B cell (primary cell): Measurements from ENCODE around the gene STAT5A. TPM values are rescaled to one million over a fixed set of nuclear protein-coding genes. Genes with fewer than 3 reads are reported as not detected.
A peak's percentile ranks its signal among the peaks of the same experiment; 100 is the strongest.

Experiments used
- ATAC-seq: fragments of 200-7000 bp; cut with Tn5 transposase; one replicate; pipeline ENCODE4 v1.10.0; 2021; ENCODE audit warnings: low read depth, mild to moderate bottlenecking, moderate number of reproducible peaks, moderate library complexity
- CTCF ChIA-PET: fragments of 350-600 bp; sonication (Branson Sonifier 250); formaldehyde crosslinking; loops from one replicate; lab custom pipeline; 2021; ENCODE audit warnings: antibody characterized with exemption, inconsistent platforms; lab: Charles Lee
- POLR2A ChIA-PET: fragments of 350-600 bp; sonication (Branson Sonifier 250); formaldehyde crosslinking; loops from one replicate; lab custom pipeline; 2021; ENCODE audit warnings: antibody characterized with exemption; lab: Charles Lee
- DNase-seq: peaks from one replicate; pipeline ENCODE4 v3.0.0; 2013
- H2AFZ ChIP-seq: 2 replicates; pipeline ENCODE4 v1.6.1; 2012; ENCODE audit warnings: mild to moderate bottlenecking, low read depth, low read length; ENCODE audit not compliant: insufficient read depth, poor library complexity, severe bottlenecking
- H3K27ac ChIP-seq, 2 donors: 1 replicate in 1 of 2; 2 replicates in 1 of 2; pipeline ENCODE4 v1.5.1; 2012 to 2013; ENCODE audit warnings: low read length in 2 of 2, mild to moderate bottlenecking in 2 of 2, moderate library complexity in 1 of 2
- H3K27me3 ChIP-seq, 4 experiments: fragments of 200-600 bp in 1 of 4; sonication (generic) in 1 of 4; replicated peaks in 1 of 4; 1 replicate in 2 of 4; 2 replicates in 2 of 4; pipeline versions ENCODE4 v1.6.1 to v1.7.0; 2013 to 2016; ENCODE audit warnings: low read length in 3 of 4, mild to moderate bottlenecking in 2 of 4, mixed read lengths in 1 of 4, moderate library complexity in 1 of 4; ENCODE audit not compliant: insufficient read depth in 4 of 4, control insufficient read depth in 3 of 4; ENCODE audit errors: control extremely low read depth in 1 of 4
- H3K36me3 ChIP-seq, 2 experiments: replicated peaks in 1 of 2; 1 replicate in 1 of 2; 2 replicates in 1 of 2; pipeline versions ENCODE4 v1.6.1 to v1.7.1; 2013; ENCODE audit warnings: low read length in 1 of 2; ENCODE audit not compliant: insufficient read depth in 2 of 2, control insufficient read depth in 1 of 2; ENCODE audit errors: control extremely low read depth in 1 of 2, extremely low read depth in 1 of 2
- H3K4me1 ChIP-seq, 2 donors: fragments of 200-600 bp in 1 of 2; sonication (generic) in 1 of 2; 1 replicate in 1 of 2; 2 replicates in 1 of 2; pipeline versions ENCODE4 v1.5.1 to v1.6.1; 2013 to 2017; ENCODE audit warnings: low read length in 2 of 2; ENCODE audit not compliant: control insufficient read depth in 2 of 2, insufficient read depth in 2 of 2
- H3K4me2 ChIP-seq: replicated peaks from 2 replicates; pipeline ENCODE3; 2012; ENCODE audit warnings: mild to moderate bottlenecking, low read depth, low read length; ENCODE audit not compliant: poor library complexity, severe bottlenecking
- H3K4me3 ChIP-seq, 5 experiments: fragments of 200-600 bp in 1 of 5; sonication (generic) in 1 of 5; 1 replicate in 3 of 5; 2 replicates in 2 of 5; pipeline versions ENCODE4 v1.5.1 to v1.7.0; 2011 to 2016; ENCODE audit warnings: low read length in 4 of 5, mild to moderate bottlenecking in 4 of 5, low read depth in 2 of 5, control low read depth in 1 of 5, moderate library complexity in 1 of 5; ENCODE audit not compliant: insufficient read depth in 1 of 5; ENCODE audit errors: control extremely low read depth in 1 of 5, extremely low read depth in 1 of 5
- H3K79me2 ChIP-seq: fragments of 200-600 bp; sonication (generic); one replicate; pipeline ENCODE4 v1.6.0; 2016; ENCODE audit warnings: low read length; ENCODE audit not compliant: control insufficient read depth, insufficient read depth
- H3K9ac ChIP-seq: fragments of 200-600 bp; sonication (generic); 2 replicates; pipeline ENCODE4 v1.6.1; 2017; ENCODE audit warnings: mild to moderate bottlenecking, low read length, moderate library complexity
- H3K9me3 ChIP-seq, 3 donors: one replicate each; pipeline versions ENCODE4 v1.6.1 to v1.7.1; 2013; ENCODE audit warnings: low read length in 2 of 3; ENCODE audit not compliant: control insufficient read depth in 2 of 3, insufficient read depth in 1 of 3; ENCODE audit errors: control extremely low read depth in 1 of 3
- H4K20me1 ChIP-seq: 2 replicates; pipeline ENCODE4 v1.6.0; 2012; ENCODE audit warnings: mild to moderate bottlenecking, low read length; ENCODE audit not compliant: insufficient read depth, control insufficient read depth, poor library complexity, severe bottlenecking
- H3K27ac Mint-ChIP-seq: one replicate; pipeline ENCODE4 v1.8.0; 2021; ENCODE audit warnings: mixed read lengths
- H3K27me3 Mint-ChIP-seq: one replicate; pipeline ENCODE4 v1.8.0; 2021; ENCODE audit warnings: mixed read lengths
- H3K4me1 Mint-ChIP-seq: one replicate; pipeline ENCODE4 v1.8.0; 2021; ENCODE audit warnings: mixed read lengths
- H3K4me3 Mint-ChIP-seq: one replicate; pipeline ENCODE4 v1.8.0; 2021; ENCODE audit warnings: mixed read lengths
- H3K9me3 Mint-ChIP-seq: one replicate; pipeline ENCODE4 v1.8.0; 2022; ENCODE audit warnings: mixed read lengths; ENCODE audit not compliant: insufficient read depth
- CTCF ChIP-seq: fragments of 200-600 bp; IDR thresholded peaks from one replicate; pipeline ENCODE4 v1.8.0; 2022; ENCODE audit warnings: antibody characterized with exemption, mild to moderate bottlenecking
- EZH2 ChIP-seq: IDR thresholded peaks from 2 replicates; pipeline ENCODE4 v1.6.1; 2012; ENCODE audit warnings: borderline replicate concordance, low read depth, mild to moderate bottlenecking, moderate library complexity, low read length; ENCODE audit not compliant: insufficient read depth, poor library complexity, severe bottlenecking
- WGBS: methylation state at CpG from one replicate; pipeline ENCODE4 v1.1.5; 2013; ENCODE audit warnings: missing lambda C conversion rate; ENCODE audit not compliant: insufficient coverage; 5-methylcytosine and 5-hydroxymethylcytosine counted together
- intact Hi-C: fragments of 100-400 bp; cut with micrococcal nuclease; formaldehyde crosslinking; loops from one replicate; pipeline ENCODE4 v1.10.0; 2022
- polyA plus RNA-seq: library from polyadenylated mRNA; depleted of rRNA; stranded (reverse); fragments of >200 nt; gene quantifications from 2 replicates; pipeline ENCODE4 v1.2.3, GENCODE V29; 2012
- total RNA-seq, 2 donors: library from RNA; stranded (reverse); fragments of 120-200 nt in 1 of 2; gene quantifications; 1 replicate in 1 of 2; 2 replicates in 1 of 2; pipeline versions ENCODE4 v1.2.3 to v1.2.4, GENCODE V29; 2013 to 2022

STAT5A gene
- total and polyA plus RNA-seq, 2 donors (not counting 1 experiment from before 2014, with no cell fraction given), result 48.8 to 110 TPM

GRCh38 chr17:42323268-42323773 lies 35.0 kb downstream of the STAT5A start:
- H4K20me1 ChIP-seq, result peaks cover 7% of the 10 kb centered on the region
- Mint-ChIP-seq H3K4me1 (peaks cover 26% of the 10 kb centered on the region), H3K9me3 (no peaks in the 10 kb centered on the region), H3K27me3 (no peaks in the 10 kb centered on the region), H3K4me3 (no peak overlapping the region), H3K27ac (peak overlapping the region; percentile 77)
- H3K79me2 ChIP-seq, result peaks cover 12% of the 10 kb centered on the region
- H3K36me3 ChIP-seq, result peaks cover 0 to 49% of the 10 kb centered on the region in 2 experiments
- CTCF ChIA-PET, result interaction anchor here (0.6 to 20.6 kb wide), 13 partner anchors 8 to 517 kb away, joined by 3 to 546 read pairs (median 6); partner anchors contain the start of gene STAT3
- H3K27me3 ChIP-seq, result no peaks in the 10 kb centered on the region
- no peaks in the 10 kb centered on the region for H3K9me3 ChIP-seq
- no peak overlapping the region for H2AFZ ChIP-seq
- 97% methylated on average over 4 of the region's 5 CpGs for WGBS
- no peak for DNase-seq
- intact Hi-C loops, result loop anchor here (5.0 kb wide), 1 partner anchor 64 kb away; the partner anchor contains the start of gene STAT3
- POLR2A ChIA-PET, result no interaction called here
- no peak overlapping the region for H3K4me3 ChIP-seq
- peaks cover 12 to 27% of the 10 kb centered on the region in 2 donors for H3K4me1 ChIP-seq
- TF ChIP-seq CTCF, result no peak
- H3K4me2 ChIP-seq, result no peak overlapping the region
- no peak overlapping the region for H3K9ac ChIP-seq
- ATAC-seq, result no peak
- no peak overlapping the region for H3K27ac ChIP-seq

- no peaks in the 10 kb centered on the region for H3K27me3 ChIP-seq
- H3K4me2 ChIP-seq, result no peak overlapping the region
- peaks cover 7% of the 10 kb centered on the region for H4K20me1 ChIP-seq
- no peak overlapping the region for H3K9ac ChIP-seq
- H2AFZ ChIP-seq, result no peak overlapping the region
- no peaks in the 10 kb centered on the region for H3K9me3 ChIP-seq
- DNase-seq (no peak), ATAC-seq (no peak)
- H3K4me3 ChIP-seq, result no peak overlapping the region
- TF ChIP-seq CTCF, result no peak
- no peak for TF ChIP-seq EZH2
- peaks cover 6 to 18% of the 10 kb centered on the region in 2 donors for H3K4me1 ChIP-seq
- no peaks in the 10 kb centered on the region for H3K27me3 Mint-ChIP-seq
- intact Hi-C loops, result no loop called here
- H3K79me2 ChIP-seq, result peaks cover 12% of the 10 kb centered on the region
- ChIA-PET CTCF (interaction anchor here (0.7 to 20.6 kb wide), 5 partner anchors 11 to 203 kb away, joined by 3 to 546 read pairs (median 5); no protein-coding TSS in a partner anchor), POLR2A (no interaction called here)
- no peak overlapping the region for H3K27ac Mint-ChIP-seq
- WGBS, result 99% methylated on average over 7 of the region's 7 CpGs
- H3K27ac ChIP-seq, result no peak overlapping the region
- H3K36me3 ChIP-seq, result peaks cover 6 to 57% of the 10 kb centered on the region in 2 experiments
- H3K4me1 Mint-ChIP-seq, result peaks cover 16% of the 10 kb centered on the region
- no peaks in the 10 kb centered on the region for H3K9me3 Mint-ChIP-seq
- H3K4me3 Mint-ChIP-seq, result no peak overlapping the region
Measured at GRCh38 chr17:42325026-42325425, 36.7 kb downstream of the STAT5A start.
